ENCODE measurements around the gene PARP9. TPM values are rescaled to one million over a fixed set of nuclear protein-coding genes. Genes with fewer than 3 reads are reported as not detected.

PARP9 gene
- total and polyA plus RNA-seq, 5 experiments from 2014 or later: 18.0 to 30.8 (median 19.2) TPM

GRCh38 chr3:122498152-122498551, 65.9 kb downstream of the PARP9 start:
- no peak overlapping the region for H3K4me3 Mint-ChIP-seq
- no peak for DNase-seq
- peaks cover 33 to 62% (median 56%) of the 10 kb centered on the region in 4 donors for H3K4me1 Mint-ChIP-seq
- POLR2A ChIA-PET: interaction anchor here (1.1 kb wide), 1 partner anchor 16 kb away, joined by 5 read pairs; the partner anchor contains the start of gene KPNA1
- peak overlapping the region in 3 of 10 donors; percentile 17 to 66 (median 43) for H3K27ac Mint-ChIP-seq
- no peaks in the 10 kb centered on the region for H3K9me3 Mint-ChIP-seq
- peaks cover 0 to 41% (median 11%) of the 10 kb centered on the region in 3 donors for H3K36me3 Mint-ChIP-seq
- no peak for ATAC-seq
- no peaks in the 10 kb centered on the region for H3K27me3 Mint-ChIP-seq

DNA sequence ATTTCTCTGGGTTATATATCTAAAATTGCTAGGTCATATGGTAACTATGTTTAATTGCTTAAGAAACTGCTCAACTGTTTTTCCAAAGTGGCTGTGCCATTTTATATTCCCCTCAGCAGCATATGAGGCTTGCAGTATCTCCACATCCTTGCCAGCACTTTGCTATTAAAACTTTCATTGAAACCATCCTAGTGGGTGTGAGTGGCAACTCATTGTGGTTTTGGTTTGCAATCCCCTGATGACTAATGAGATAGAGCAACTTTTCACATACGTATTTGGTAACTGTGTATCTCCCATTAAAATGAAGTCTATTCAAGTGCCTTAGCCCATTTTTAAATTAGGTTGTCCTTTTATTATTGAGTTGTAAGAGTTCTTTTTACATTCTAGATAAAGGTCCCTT, 66.7 kb downstream of the PARP9 start:
- no peak overlapping the region for H3K4me3 Mint-ChIP-seq
- POLR2A ChIA-PET: no interaction called here
- peak; percentile 41 to 61 for ATAC-seq
- H3K9me3 Mint-ChIP-seq: no peaks in the 10 kb centered on the region
- H3K36me3 Mint-ChIP-seq: peaks cover 0 to 48% (median 14%) of the 10 kb centered on the region in 3 donors
- peak in 2 of 10 donors; percentile 4 to 24 for DNase-seq
- no peaks in the 10 kb centered on the region for H3K27me3 Mint-ChIP-seq
- peaks cover 31 to 59% (median 51%) of the 10 kb centered on the region in 4 donors for H3K4me1 Mint-ChIP-seq
- H3K27ac Mint-ChIP-seq: peak overlapping the region in 2 of 10 donors; percentile 17 to 66

DNA sequence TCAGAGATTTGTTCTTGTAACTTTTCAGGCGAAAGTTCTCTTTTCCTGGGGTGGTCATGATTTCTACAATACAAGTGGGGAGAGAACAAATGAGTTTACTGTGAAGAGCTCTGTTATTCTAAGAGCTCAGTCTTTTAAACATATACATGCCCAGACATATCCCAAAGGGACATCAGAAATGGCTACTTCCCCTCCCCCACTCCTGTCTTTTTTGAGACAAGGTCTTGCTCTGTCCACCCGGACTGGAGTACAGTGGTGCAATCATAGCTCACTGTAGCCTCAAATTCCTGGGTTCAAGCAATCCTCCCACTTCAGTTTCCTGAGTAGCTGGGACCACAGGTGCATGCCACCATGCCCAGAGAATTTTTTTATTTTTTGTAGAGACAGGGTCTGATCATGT, 67.6 kb downstream of the PARP9 start:
- POLR2A ChIA-PET: no interaction called here
- H3K4me3 Mint-ChIP-seq: no peak overlapping the region
- peaks cover 0 to 54% (median 17%) of the 10 kb centered on the region in 3 donors for H3K36me3 Mint-ChIP-seq

DNA sequence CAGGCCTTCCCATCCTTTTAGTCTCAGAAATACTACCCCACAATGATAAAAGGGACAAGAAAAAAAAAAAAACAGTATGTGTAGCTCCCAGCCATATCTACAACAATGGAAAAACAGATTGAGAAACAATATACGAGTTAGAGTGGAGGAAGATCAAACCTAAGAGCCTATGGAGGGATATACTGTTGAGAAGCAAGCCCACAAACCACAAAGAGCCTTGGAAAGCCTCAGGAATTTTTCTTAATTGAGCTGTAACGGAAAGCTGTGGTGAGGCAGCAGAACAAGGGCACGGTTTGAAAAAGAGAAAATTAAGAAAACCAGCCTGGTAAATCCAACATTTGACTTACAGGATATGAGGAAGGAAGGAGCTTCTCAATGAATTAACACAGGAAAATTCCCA, 70.8 kb downstream of the PARP9 start:
- ATAC-seq (no peak), DNase-seq (no peak)
- H3K27ac Mint-ChIP-seq: peak overlapping the region in 1 of 10 donors; percentile 63
- peak overlapping the region in 1 of 10 donors; percentile 58 for H3K4me3 Mint-ChIP-seq
- H3K9me3 Mint-ChIP-seq: no peaks in the 10 kb centered on the region
- POLR2A ChIA-PET: no interaction called here
- no peaks in the 10 kb centered on the region for H3K27me3 Mint-ChIP-seq
- peaks cover 18 to 38% (median 25%) of the 10 kb centered on the region in 4 donors for H3K4me1 Mint-ChIP-seq
- H3K36me3 Mint-ChIP-seq: peaks cover 0 to 66% (median 30%) of the 10 kb centered on the region in 3 donors

More for the DNA sequence above, 67.6 kb downstream of the PARP9 start:
- no peaks in the 10 kb centered on the region for H3K27me3 Mint-ChIP-seq
- H3K9me3 Mint-ChIP-seq: no peaks in the 10 kb centered on the region
- ATAC-seq: no peak
- H3K27ac Mint-ChIP-seq: peak overlapping the region in 2 of 10 donors; percentile 48 to 65
- no peak for DNase-seq
- H3K4me1 Mint-ChIP-seq: peaks cover 25 to 49% (median 41%) of the 10 kb centered on the region in 4 donors

- Mint-ChIP-seq H3K4me3 (no peak overlapping the region), H3K27me3 (no peaks in the 10 kb centered on the region), H3K9me3 (no peaks in the 10 kb centered on the region), H3K27ac (peak overlapping the region in 4 of 10 donors; percentile 13 to 73 (median 27)), H3K4me1 (peaks cover 12 to 37% (median 21%) of the 10 kb centered on the region in 4 donors), H3K36me3 (peaks cover 0 to 60% (median 24%) of the 10 kb centered on the region in 3 donors)
- no peak for DNase-seq
- POLR2A ChIA-PET: no interaction called here
- peak in 1 of 2 donors; percentile 44 for ATAC-seq
Observed at GRCh38 chr3:122488262-122488973, 75.7 kb downstream of the PARP9 start.

GRCh38 chr3:122484985-122485384, 79.1 kb downstream of the PARP9 start:
- peaks cover 17 to 52% (median 34%) of the 10 kb centered on the region in 4 donors for H3K4me1 Mint-ChIP-seq
- ATAC-seq (no peak), DNase-seq (no peak)
- H3K27ac Mint-ChIP-seq: peak overlapping the region in 2 of 10 donors; percentile 25 to 28
- H3K36me3 Mint-ChIP-seq: peaks cover 0 to 42% (median 15%) of the 10 kb centered on the region in 3 donors
- no peak overlapping the region for H3K4me3 Mint-ChIP-seq
- no peaks in the 10 kb centered on the region for H3K9me3 Mint-ChIP-seq
- no peaks in the 10 kb centered on the region for H3K27me3 Mint-ChIP-seq
- POLR2A ChIA-PET: no interaction called here

- Mint-ChIP-seq H3K9me3 (no peaks in the 10 kb centered on the region), H3K27ac (peak overlapping the region in 1 of 10 donors; percentile 70), H3K36me3 (peaks cover 0 to 25% (median 12%) of the 10 kb centered on the region in 3 donors), H3K4me3 (no peak overlapping the region), H3K27me3 (no peaks in the 10 kb centered on the region), H3K4me1 (peaks cover 21 to 47% (median 40%) of the 10 kb centered on the region in 4 donors)
- DNase-seq (no peak), ATAC-seq (no peak)
- POLR2A ChIA-PET: no interaction called here
Observed at GRCh38 chr3:122481390-122481789, 82.7 kb downstream of the PARP9 start.

Other genes starting within 250 kb of the PARP9 start
- gene CSTA, start 239.1 kb downstream of the PARP9 start, total RNA-seq: not detected
- under 1 TPM in 2 of 3 donors, not detected in 1; 0.26 to 0.29 TPM for gene CSTA, start 239.1 kb downstream of the PARP9 start, polyA plus RNA-seq
- 10 to 100 TPM; 22.4 to 35.1 TPM for gene MIX23, start 181.1 kb downstream of the PARP9 start, total RNA-seq
- 10 to 100 TPM; 17.1 to 28.2 (median 23.5) TPM for gene MIX23, start 181.1 kb downstream of the PARP9 start, polyA plus RNA-seq
- gene FAM162A, start 180.1 kb downstream of the PARP9 start, total RNA-seq: 10 to 100 TPM; 31.3 to 35.8 TPM
- gene FAM162A, start 180.1 kb downstream of the PARP9 start, polyA plus RNA-seq: 100 to 1,000 TPM; 114 to 132 (median 131) TPM
- gene WDR5B, start 148.2 kb downstream of the PARP9 start, total RNA-seq: 10 to 100 TPM; 12.3 to 12.7 TPM
- 1 to 10 TPM; 1.2 to 2.2 (median 1.7) TPM for gene WDR5B, start 148.2 kb downstream of the PARP9 start, polyA plus RNA-seq
- 10 to 100 TPM; 74.2 to 78.2 TPM for gene KPNA1, start 49.4 kb downstream of the PARP9 start, total RNA-seq
- gene KPNA1, start 49.4 kb downstream of the PARP9 start, polyA plus RNA-seq: 10 to 100 TPM; 36.9 to 49.5 (median 41.7) TPM
- 10 to 100 TPM; 35.1 to 40.6 TPM for gene DTX3L, start within 50 bp of the PARP9 start, total RNA-seq
- gene DTX3L, start within 50 bp of the PARP9 start, polyA plus RNA-seq: 10 to 100 TPM; 20.2 to 27.6 (median 26.3) TPM
- gene PARP15, start 13.3 kb upstream of the PARP9 start, total RNA-seq: 10 to 100 TPM; 56.9 to 61.9 TPM
- gene PARP15, start 13.3 kb upstream of the PARP9 start, polyA plus RNA-seq: 1 to 10 TPM; 5.4 to 8.4 (median 6.9) TPM
- gene PARP14, start 116.5 kb upstream of the PARP9 start, total RNA-seq: 10 to 100 TPM; 45.3 to 46.8 TPM
- gene PARP14, start 116.5 kb upstream of the PARP9 start, polyA plus RNA-seq: 10 to 100 TPM in 1 of 3 donors, 1 to 10 TPM in 2; 4.4 to 10.8 (median 9.5) TPM
- gene HSPBAP1, start 229.5 kb upstream of the PARP9 start, total RNA-seq: 10 to 100 TPM; 22.1 to 23.7 TPM
- 1 to 10 TPM; 3.3 to 7.8 (median 5.6) TPM for gene HSPBAP1, start 229.5 kb upstream of the PARP9 start, polyA plus RNA-seq
- 1 to 10 TPM; 7.5 to 8.7 TPM for gene SLC49A4, start 230.8 kb upstream of the PARP9 start, total RNA-seq
- gene SLC49A4, start 230.8 kb upstream of the PARP9 start, polyA plus RNA-seq: 1 to 10 TPM; 1.3 to 2.5 (median 1.8) TPM